Erythroblast (primary cell): ENCODE results near the gene GH1.
"Not testable (repeated sequence)": the region's sequence is repeated elsewhere in the genome, so short reads cannot be mapped to it uniquely, and the experiment has no call there.

ENCODE experiments used
- GATA1 ChIP-seq: IDR thresholded peaks from 2 replicates; pipeline ENCODE4 v1.6.1; 2011; ENCODE audit warnings: low read depth, mild to moderate bottlenecking, control low read depth, low read length, moderate library complexity
- POLR2A ChIP-seq: IDR thresholded peaks from 2 replicates; pipeline ENCODE4 v1.6.1; 2011; ENCODE audit warnings: mild to moderate bottlenecking, low read length

DNA sequence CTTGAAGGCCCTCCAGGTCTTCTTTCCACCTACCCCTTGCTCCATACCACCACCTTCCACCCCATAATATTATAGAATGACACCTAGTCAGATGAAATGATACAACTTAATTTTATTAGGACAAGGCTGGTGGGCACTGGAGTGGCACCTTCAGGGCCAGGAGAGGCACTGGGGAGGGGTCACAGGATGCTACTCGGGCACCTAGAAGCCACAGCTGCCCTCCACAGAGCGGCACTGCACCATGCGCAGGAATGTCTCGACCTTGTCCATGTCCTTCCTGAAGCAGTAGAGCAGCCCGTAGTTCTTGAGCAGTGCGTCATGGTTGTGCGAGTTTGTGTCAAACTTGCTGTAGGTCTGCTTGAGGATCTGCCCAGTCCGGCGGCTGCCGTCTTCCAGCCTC, 23.8 kb downstream of the GH1 start:
- TF ChIP-seq POLR2A, GATA1: not testable (repeated sequence)
